Stimulated activated naive CD8-positive, alpha-beta T cell treated with anti-CD3 and anti-CD28 coated beads, Interleukin-15, Interleukin-2, amounts not matched to agents 100 ng/mL and 50 ng/mL, for 24 hours (primary cell): ENCODE data around the gene TBC1D2B.

Experiments used
- H3K27ac Mint-ChIP-seq: one replicate; pipeline ENCODE4 v1.8.0; 2021; ENCODE audit warnings: mild to moderate bottlenecking, mixed read lengths
- H3K27me3 Mint-ChIP-seq: one replicate; pipeline ENCODE4 v1.8.0; 2021; ENCODE audit warnings: mixed read lengths
- H3K36me3 Mint-ChIP-seq: one replicate; pipeline ENCODE4 v1.8.0; 2021; ENCODE audit warnings: low read depth, mixed read lengths
- H3K4me1 Mint-ChIP-seq: one replicate; pipeline ENCODE4 v1.8.0; 2021; ENCODE audit warnings: low read depth, mixed read lengths
- H3K4me3 Mint-ChIP-seq: one replicate; pipeline ENCODE4 v1.8.0; 2021; ENCODE audit warnings: mild to moderate bottlenecking, mixed read lengths
- H3K9me3 Mint-ChIP-seq: one replicate; pipeline ENCODE4 v1.8.0; 2021; ENCODE audit warnings: mixed read lengths

The TBC1D2B gene

GRCh38 chr15:78084449-78084750 lies 6.9 kb upstream of the TBC1D2B start:
- no peaks in the 10 kb centered on the region for H3K36me3 Mint-ChIP-seq
- peaks cover 12% of the 10 kb centered on the region for H3K4me1 Mint-ChIP-seq
- H3K27me3 Mint-ChIP-seq, result no peaks in the 10 kb centered on the region
- no peaks in the 10 kb centered on the region for H3K9me3 Mint-ChIP-seq
- no peak overlapping the region for H3K4me3 Mint-ChIP-seq
- no peak overlapping the region for H3K27ac Mint-ChIP-seq

GRCh38 chr15:78083687-78084448 lies 6.4 kb upstream of the TBC1D2B start:
- Mint-ChIP-seq H3K9me3 (no peaks in the 10 kb centered on the region), H3K27ac (no peak overlapping the region), H3K4me3 (no peak overlapping the region), H3K27me3 (no peaks in the 10 kb centered on the region), H3K4me1 (peaks cover 12% of the 10 kb centered on the region), H3K36me3 (no peaks in the 10 kb centered on the region)

GRCh38 chr15:78083186-78083585 lies 5.7 kb upstream of the TBC1D2B start:
- H3K4me1 Mint-ChIP-seq, result peaks cover 13% of the 10 kb centered on the region
- no peak overlapping the region for H3K27ac Mint-ChIP-seq
- no peaks in the 10 kb centered on the region for H3K36me3 Mint-ChIP-seq
- no peaks in the 10 kb centered on the region for H3K9me3 Mint-ChIP-seq
- no peak overlapping the region for H3K4me3 Mint-ChIP-seq
- no peaks in the 10 kb centered on the region for H3K27me3 Mint-ChIP-seq

- Mint-ChIP-seq H3K4me1 (peaks cover 13% of the 10 kb centered on the region), H3K27ac (peak overlapping the region; percentile 33), H3K9me3 (no peaks in the 10 kb centered on the region), H3K36me3 (no peaks in the 10 kb centered on the region), H3K27me3 (no peaks in the 10 kb centered on the region), H3K4me3 (no peak overlapping the region)
These were observed 5.2 kb upstream of the TBC1D2B start for GRCh38 chr15:78082743-78083110.

GRCh38 chr15:78082106-78082742 lies 4.7 kb upstream of the TBC1D2B start:
- Mint-ChIP-seq H3K4me1 (peaks cover 13% of the 10 kb centered on the region), H3K27ac (peak overlapping the region; percentile 33), H3K36me3 (no peaks in the 10 kb centered on the region), H3K27me3 (no peaks in the 10 kb centered on the region), H3K4me3 (no peak overlapping the region), H3K9me3 (no peaks in the 10 kb centered on the region)

GRCh38 chr15:78080088-78080460 lies 2.6 kb upstream of the TBC1D2B start:
- Mint-ChIP-seq H3K4me1 (peaks cover 24% of the 10 kb centered on the region), H3K27me3 (no peaks in the 10 kb centered on the region), H3K36me3 (no peaks in the 10 kb centered on the region), H3K27ac (no peak overlapping the region), H3K4me3 (no peak overlapping the region), H3K9me3 (no peaks in the 10 kb centered on the region)

GRCh38 chr15:78079298-78080087 lies 2.0 kb upstream of the TBC1D2B start:
- no peak overlapping the region for H3K4me3 Mint-ChIP-seq
- H3K36me3 Mint-ChIP-seq, result no peaks in the 10 kb centered on the region
- H3K9me3 Mint-ChIP-seq, result no peaks in the 10 kb centered on the region
- peaks cover 28% of the 10 kb centered on the region for H3K4me1 Mint-ChIP-seq
- no peaks in the 10 kb centered on the region for H3K27me3 Mint-ChIP-seq
- no peak overlapping the region for H3K27ac Mint-ChIP-seq

GRCh38 chr15:78077871-78078210 lies 330 bp upstream of the TBC1D2B start:
- Mint-ChIP-seq H3K4me1 (peaks cover 39% of the 10 kb centered on the region), H3K36me3 (no peaks in the 10 kb centered on the region), H3K27me3 (no peaks in the 10 kb centered on the region), H3K9me3 (no peaks in the 10 kb centered on the region), H3K4me3 (peak overlapping the region; percentile 83), H3K27ac (peak overlapping the region; percentile 57)

GRCh38 chr15:78076231-78077052 lies 1.1 kb downstream of the TBC1D2B start:
- H3K4me1 Mint-ChIP-seq, result peaks cover 46% of the 10 kb centered on the region
- no peaks in the 10 kb centered on the region for H3K27me3 Mint-ChIP-seq
- H3K36me3 Mint-ChIP-seq, result peaks cover 2% of the 10 kb centered on the region
- no peaks in the 10 kb centered on the region for H3K9me3 Mint-ChIP-seq
- H3K27ac Mint-ChIP-seq, result peak overlapping the region; percentile 97
- H3K4me3 Mint-ChIP-seq, result peak overlapping the region; percentile 99

- Mint-ChIP-seq H3K36me3 (peaks cover 4% of the 10 kb centered on the region), H3K27me3 (no peaks in the 10 kb centered on the region), H3K4me3 (peak overlapping the region; percentile 99), H3K27ac (peak overlapping the region; percentile 56), H3K4me1 (peaks cover 50% of the 10 kb centered on the region), H3K9me3 (no peaks in the 10 kb centered on the region)
These were observed 1.9 kb downstream of the TBC1D2B start for GRCh38 chr15:78075490-78076230.

GRCh38 chr15:78073046-78073787 lies 4.3 kb downstream of the TBC1D2B start:
- peaks cover 4% of the 10 kb centered on the region for H3K36me3 Mint-ChIP-seq
- H3K9me3 Mint-ChIP-seq, result no peaks in the 10 kb centered on the region
- H3K4me1 Mint-ChIP-seq, result peaks cover 50% of the 10 kb centered on the region
- H3K27me3 Mint-ChIP-seq, result no peaks in the 10 kb centered on the region
- peak overlapping the region; percentile 6 for H3K4me3 Mint-ChIP-seq
- peak overlapping the region; percentile 58 for H3K27ac Mint-ChIP-seq

GRCh38 chr15:78072080-78072892 lies 5.2 kb downstream of the TBC1D2B start:
- peaks cover 4% of the 10 kb centered on the region for H3K36me3 Mint-ChIP-seq
- peak overlapping the region; percentile 6 for H3K4me3 Mint-ChIP-seq
- peak overlapping the region; percentile 58 for H3K27ac Mint-ChIP-seq
- H3K4me1 Mint-ChIP-seq, result peaks cover 46% of the 10 kb centered on the region
- H3K9me3 Mint-ChIP-seq, result no peaks in the 10 kb centered on the region
- H3K27me3 Mint-ChIP-seq, result no peaks in the 10 kb centered on the region

GRCh38 chr15:78071383-78071782 lies 6.1 kb downstream of the TBC1D2B start:
- Mint-ChIP-seq H3K4me3 (no peak overlapping the region), H3K36me3 (peaks cover 4% of the 10 kb centered on the region), H3K27ac (no peak overlapping the region), H3K27me3 (no peaks in the 10 kb centered on the region), H3K4me1 (peaks cover 46% of the 10 kb centered on the region), H3K9me3 (no peaks in the 10 kb centered on the region)
